GM18517 (cell line): Measurements from ENCODE around the gene GLMN.
"Not testable (repeated sequence)": the region's sequence is repeated elsewhere in the genome, so short reads cannot be mapped to it uniquely, and the experiment has no call there.

Source experiments
- ATAC-seq: cut with Tn5 transposase; IDR thresholded peaks from one replicate; pipeline ENCODE4 v1.9.1; 2021; ENCODE audit warnings: mild to moderate bottlenecking, moderate library complexity; ENCODE audit not compliant: unreplicated experiment

Gene GLMN

GRCh38 chr1:92299477-92300150 is 827 bp upstream of the GLMN start:
- no peak for ATAC-seq

- ATAC-seq = no peak
These were observed 594 bp downstream of the GLMN start for GRCh38 chr1:92298213-92298572.

- ATAC-seq = no peak
These were observed 7.3 kb downstream of the GLMN start for GRCh38 chr1:92291372-92291999.

GRCh38 chr1:92281411-92281810 is 17.4 kb downstream of the GLMN start:
- not testable (repeated sequence) for ATAC-seq

GRCh38 chr1:92279781-92280180 is 19.0 kb downstream of the GLMN start:
- ATAC-seq = not testable (repeated sequence)

GRCh38 chr1:92277105-92277723 is 21.6 kb downstream of the GLMN start:
- no peak for ATAC-seq

- ATAC-seq = no peak
These were observed 22.7 kb downstream of the GLMN start for GRCh38 chr1:92276082-92276481.

- ATAC-seq = no peak
These were observed 23.8 kb downstream of the GLMN start for GRCh38 chr1:92274939-92275338.

- no peak for ATAC-seq
These were observed 25.7 kb downstream of the GLMN start for GRCh38 chr1:92273039-92273438.

- no peak for ATAC-seq
These were observed 36.3 kb downstream of the GLMN start for GRCh38 chr1:92262516-92262915.

- ATAC-seq = no peak
These were observed 39.4 kb downstream of the GLMN start for GRCh38 chr1:92259350-92259749.

- not testable (repeated sequence) for ATAC-seq
These were observed 44.1 kb downstream of the GLMN start for GRCh38 chr1:92254714-92255113.

GRCh38 chr1:92244376-92244775 is 54.4 kb downstream of the GLMN start:
- ATAC-seq = no peak

GRCh38 chr1:92240034-92240433 is 58.8 kb downstream of the GLMN start:
- ATAC-seq = no peak

- ATAC-seq = no peak
These were observed 68.1 kb downstream of the GLMN start for GRCh38 chr1:92230736-92231135.

GRCh38 chr1:92228401-92228800 is 70.4 kb downstream of the GLMN start:
- no peak for ATAC-seq

GRCh38 chr1:92219028-92219427 is 79.8 kb downstream of the GLMN start:
- ATAC-seq = no peak

GRCh38 chr1:92218559-92218958 is 80.2 kb downstream of the GLMN start:
- no peak for ATAC-seq

- ATAC-seq = no peak
These were observed 81.1 kb downstream of the GLMN start, which contains the start of gene C1orf146 for GRCh38 chr1:92217721-92218120. TSS of gene C1orf146 (plus strand) at chr1:92217915. CDS start at chr1:92231421, 13,506 bp downstream.

- ATAC-seq = no peak
These were observed 87.6 kb downstream of the GLMN start for GRCh38 chr1:92211166-92211565.

- ATAC-seq = no peak
These were observed 88.1 kb downstream of the GLMN start for GRCh38 chr1:92210701-92211100.

- no peak for ATAC-seq
These were observed 95.7 kb downstream of the GLMN start for GRCh38 chr1:92203105-92203504.
